ENCODE data around the gene PIP5K1B.

The PIP5K1B gene

DNA sequence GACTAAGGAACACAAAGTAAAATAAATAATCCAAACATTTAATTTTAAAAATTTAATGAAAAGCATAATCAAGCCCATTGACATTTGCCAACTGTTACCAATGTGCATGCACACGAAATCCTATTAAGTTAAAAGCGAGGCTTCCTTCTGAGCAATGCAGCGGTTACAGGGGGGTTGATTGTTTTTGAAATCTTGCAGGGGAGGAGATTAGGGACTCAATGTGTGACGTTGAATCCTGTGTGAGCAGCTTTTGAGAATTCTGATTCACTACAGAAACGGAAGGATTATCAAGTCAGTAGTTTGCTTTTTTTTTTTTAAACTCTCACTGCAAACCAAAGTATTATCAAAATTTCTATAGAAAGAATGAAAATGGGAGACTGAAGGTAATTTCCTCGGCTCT lies 199.4 kb downstream of the PIP5K1B start:
- H2BK120ac ChIP-seq (ENCODE audit: low read depth, low read length) = no peak overlapping the region
- H4K8ac ChIP-seq (ENCODE audit: low read depth, low read length) = no peak overlapping the region
- H3K4me2 ChIP-seq (ENCODE audit: insufficient read depth, low read length, poor library complexity, severe bottlenecking) = no peak overlapping the region
- no peak overlapping the region for H3K4ac ChIP-seq (ENCODE audit: low read length)
- peaks cover 0 to 76% of the 10 kb centered on the region in 2 donors for H3K36me3 ChIP-seq (replicated peaks in 1 of 2; ENCODE audit: control insufficient read depth in 2 of 2, insufficient read depth in 2 of 2, low read length in 2 of 2)
- no peak for DNase-seq (ENCODE audit: low spot score)
- H3K27ac ChIP-seq (replicated peaks; ENCODE audit: low read length) = no peak overlapping the region
- no peak overlapping the region for H3K4me3 ChIP-seq (ENCODE audit: low read length in 2 of 2)
- H3K4me1 ChIP-seq (ENCODE audit: control insufficient read depth in 2 of 2, insufficient read depth in 1 of 2, low read depth in 1 of 2, low read length in 2 of 2) = peaks cover 0 to 3% of the 10 kb centered on the region in 2 donors
- no peak overlapping the region for H3K23ac ChIP-seq (ENCODE audit: low read depth, low read length, poor library complexity)
- no peaks in the 10 kb centered on the region for H3K9me3 ChIP-seq (replicated peaks in 1 of 2; ENCODE audit: control insufficient read depth in 2 of 2, insufficient read depth in 1 of 2, low read depth in 1 of 2, low read length in 2 of 2)
- H2BK5ac ChIP-seq (ENCODE audit: low read length) = no peak overlapping the region
- no peak overlapping the region for H4K91ac ChIP-seq (ENCODE audit: low read depth, low read length, poor library complexity)
- H3K14ac ChIP-seq (ENCODE audit: low read length) = no peak overlapping the region
- WGBS, 2 donors (ENCODE audit: extremely low coverage in 2 of 2, insufficient read length in 2 of 2, insufficient replicate concordance in 1 of 2) = no CpG with 5 or more reads among the region's 6 CpGs
- no peak overlapping the region for H2AK5ac ChIP-seq (ENCODE audit: low read depth, low read length)
- H3K9ac ChIP-seq (ENCODE audit: low read depth, low read length, poor library complexity) = no peak overlapping the region
- no peaks in the 10 kb centered on the region for H3K27me3 ChIP-seq (ENCODE audit: control insufficient read depth in 3 of 3, insufficient read depth in 3 of 3, low read depth in 1 of 3, low read length in 3 of 3)
- H2BK15ac ChIP-seq (ENCODE audit: low read length) = no peak overlapping the region
- H2AFZ ChIP-seq (ENCODE audit: low read length) = no peak overlapping the region
- H3K79me1 ChIP-seq (ENCODE audit: low read depth, low read length) = no peaks in the 10 kb centered on the region
- no peak overlapping the region for H3K18ac ChIP-seq (ENCODE audit: low read length)
- no peak overlapping the region for H2BK12ac ChIP-seq (ENCODE audit: low read length)

DNA sequence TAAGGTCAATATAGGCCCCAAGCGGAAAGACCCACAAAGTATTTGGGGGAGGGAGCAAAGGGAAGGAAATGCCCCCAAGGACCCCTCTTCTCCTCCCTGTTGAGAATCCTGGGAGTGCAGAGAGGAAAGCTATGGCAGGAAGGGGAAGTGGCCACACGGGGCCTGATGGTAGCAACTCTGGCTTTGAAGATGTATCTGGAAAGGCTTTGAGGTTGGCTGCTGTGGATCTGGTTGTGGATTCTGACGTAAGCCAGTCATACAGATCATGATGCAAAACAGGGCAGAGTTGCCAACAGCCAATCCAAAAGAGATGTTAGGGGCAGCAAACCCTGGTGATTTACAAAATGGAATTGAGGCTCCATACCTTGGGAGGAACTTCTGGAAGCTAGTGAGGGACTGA lies 200.1 kb downstream of the PIP5K1B start:
- Histone ChIP-seq H4K91ac (ENCODE audit: low read depth, low read length, poor library complexity) (no peak overlapping the region), H3K9ac (ENCODE audit: low read depth, low read length, poor library complexity) (no peak overlapping the region), H2BK15ac (ENCODE audit: low read length) (peak overlapping the region; percentile 19), H2AFZ (ENCODE audit: low read length) (no peak overlapping the region), H2BK5ac (ENCODE audit: low read length) (no peak overlapping the region), H3K36me3 (replicated peaks in 1 of 2; ENCODE audit: control insufficient read depth in 2 of 2, insufficient read depth in 2 of 2, low read length in 2 of 2) (peaks cover 0 to 76% of the 10 kb centered on the region in 2 donors), H3K4me1 (ENCODE audit: control insufficient read depth in 2 of 2, insufficient read depth in 1 of 2, low read depth in 1 of 2, low read length in 2 of 2) (peaks cover 0 to 3% of the 10 kb centered on the region in 2 donors), H2BK120ac (ENCODE audit: low read depth, low read length) (no peak overlapping the region), H3K18ac (ENCODE audit: low read length) (no peak overlapping the region), H2AK5ac (ENCODE audit: low read depth, low read length) (no peak overlapping the region), H3K23ac (ENCODE audit: low read depth, low read length, poor library complexity) (no peak overlapping the region), H3K4me3 (ENCODE audit: low read length in 2 of 2) (no peak overlapping the region), H3K27ac (replicated peaks; ENCODE audit: low read length) (no peak overlapping the region), H3K4ac (ENCODE audit: low read length) (no peak overlapping the region), H2BK12ac (ENCODE audit: low read length) (no peak overlapping the region), H3K27me3 (ENCODE audit: control insufficient read depth in 3 of 3, insufficient read depth in 3 of 3, low read depth in 1 of 3, low read length in 3 of 3) (no peaks in the 10 kb centered on the region), H3K9me3 (replicated peaks in 1 of 2; ENCODE audit: control insufficient read depth in 2 of 2, insufficient read depth in 1 of 2, low read depth in 1 of 2, low read length in 2 of 2) (no peaks in the 10 kb centered on the region), H3K79me1 (ENCODE audit: low read depth, low read length) (no peaks in the 10 kb centered on the region), H4K8ac (ENCODE audit: low read depth, low read length) (no peak overlapping the region), H3K4me2 (ENCODE audit: insufficient read depth, low read length, poor library complexity, severe bottlenecking) (no peak overlapping the region), H3K14ac (ENCODE audit: low read length) (no peak overlapping the region)
- no peak for DNase-seq (ENCODE audit: low spot score)
- WGBS, 2 donors (ENCODE audit: extremely low coverage in 2 of 2, insufficient read length in 2 of 2, insufficient replicate concordance in 1 of 2) = no CpG with 5 or more reads among the region's 3 CpGs

GRCh38 chr9:68907910-68908309 lies 202.9 kb downstream of the PIP5K1B start:
- Histone ChIP-seq H3K36me3 (replicated peaks in 1 of 2; ENCODE audit: control insufficient read depth in 2 of 2, insufficient read depth in 2 of 2, low read length in 2 of 2) (peaks cover 0 to 56% of the 10 kb centered on the region in 2 donors), H3K27ac (replicated peaks; ENCODE audit: low read length) (no peak overlapping the region), H3K18ac (ENCODE audit: low read length) (no peak overlapping the region), H2AFZ (ENCODE audit: low read length) (no peak overlapping the region), H3K9me3 (replicated peaks in 1 of 2; ENCODE audit: control insufficient read depth in 2 of 2, insufficient read depth in 1 of 2, low read depth in 1 of 2, low read length in 2 of 2) (no peaks in the 10 kb centered on the region), H2BK120ac (ENCODE audit: low read depth, low read length) (no peak overlapping the region), H3K27me3 (ENCODE audit: control insufficient read depth in 3 of 3, insufficient read depth in 3 of 3, low read depth in 1 of 3, low read length in 3 of 3) (no peaks in the 10 kb centered on the region), H4K8ac (ENCODE audit: low read depth, low read length) (no peak overlapping the region), H2BK5ac (ENCODE audit: low read length) (no peak overlapping the region), H3K79me1 (ENCODE audit: low read depth, low read length) (no peaks in the 10 kb centered on the region), H3K9ac (ENCODE audit: low read depth, low read length, poor library complexity) (no peak overlapping the region), H4K91ac (ENCODE audit: low read depth, low read length, poor library complexity) (no peak overlapping the region), H3K4ac (ENCODE audit: low read length) (no peak overlapping the region), H3K4me3 (ENCODE audit: low read length in 2 of 2) (no peak overlapping the region), H2BK15ac (ENCODE audit: low read length) (no peak overlapping the region), H3K4me1 (ENCODE audit: control insufficient read depth in 2 of 2, insufficient read depth in 1 of 2, low read depth in 1 of 2, low read length in 2 of 2) (peaks cover 0 to 3% of the 10 kb centered on the region in 2 donors), H2AK5ac (ENCODE audit: low read depth, low read length) (no peak overlapping the region), H2BK12ac (ENCODE audit: low read length) (no peak overlapping the region), H3K23ac (ENCODE audit: low read depth, low read length, poor library complexity) (no peak overlapping the region), H3K4me2 (ENCODE audit: insufficient read depth, low read length, poor library complexity, severe bottlenecking) (no peak overlapping the region), H3K14ac (ENCODE audit: low read length) (no peak overlapping the region)
- no peak for DNase-seq (ENCODE audit: low spot score)
- no CpG with 5 or more reads among the region's 2 CpGs for WGBS, 2 donors (ENCODE audit: extremely low coverage in 2 of 2, insufficient read length in 2 of 2, insufficient replicate concordance in 1 of 2)

DNA sequence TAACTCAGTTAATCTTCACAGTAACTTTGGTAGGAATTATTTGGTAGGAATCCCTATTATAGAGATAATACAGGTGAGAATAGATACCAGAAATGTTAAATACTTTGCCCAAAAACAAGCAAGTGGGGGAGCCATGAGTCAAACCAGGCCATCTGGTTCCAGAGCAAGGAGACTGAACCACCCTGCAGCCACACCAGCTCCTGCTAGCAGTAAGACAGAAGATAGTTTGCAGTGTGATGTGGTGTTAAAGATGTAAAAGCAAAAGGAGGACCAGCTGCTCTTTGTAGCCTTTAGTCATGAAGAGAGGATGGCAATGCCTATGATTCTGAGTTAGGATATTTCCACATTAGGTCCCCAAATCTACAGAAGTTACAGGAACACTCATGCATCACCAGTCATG lies 207.5 kb downstream of the PIP5K1B start:
- Histone ChIP-seq H2AK5ac (ENCODE audit: low read depth, low read length) (no peak overlapping the region), H3K9ac (ENCODE audit: low read depth, low read length, poor library complexity) (no peak overlapping the region), H2BK5ac (ENCODE audit: low read length) (no peak overlapping the region), H3K79me1 (ENCODE audit: low read depth, low read length) (no peaks in the 10 kb centered on the region), H2BK15ac (ENCODE audit: low read length) (no peak overlapping the region), H2BK120ac (ENCODE audit: low read depth, low read length) (no peak overlapping the region), H2BK12ac (ENCODE audit: low read length) (no peak overlapping the region), H3K14ac (ENCODE audit: low read length) (no peak overlapping the region), H3K4me2 (ENCODE audit: insufficient read depth, low read length, poor library complexity, severe bottlenecking) (no peak overlapping the region), H3K27me3 (ENCODE audit: control insufficient read depth in 3 of 3, insufficient read depth in 3 of 3, low read depth in 1 of 3, low read length in 3 of 3) (no peaks in the 10 kb centered on the region), H4K8ac (ENCODE audit: low read depth, low read length) (no peak overlapping the region), H4K91ac (ENCODE audit: low read depth, low read length, poor library complexity) (no peak overlapping the region), H3K4me3 (ENCODE audit: low read length in 2 of 2) (no peak overlapping the region), H2AFZ (ENCODE audit: low read length) (no peak overlapping the region), H3K23ac (ENCODE audit: low read depth, low read length, poor library complexity) (no peak overlapping the region), H3K4me1 (ENCODE audit: control insufficient read depth in 2 of 2, insufficient read depth in 1 of 2, low read depth in 1 of 2, low read length in 2 of 2) (no peaks in the 10 kb centered on the region), H3K4ac (ENCODE audit: low read length) (no peak overlapping the region), H3K9me3 (replicated peaks in 1 of 2; ENCODE audit: control insufficient read depth in 2 of 2, insufficient read depth in 1 of 2, low read depth in 1 of 2, low read length in 2 of 2) (no peaks in the 10 kb centered on the region), H3K27ac (replicated peaks; ENCODE audit: low read length) (no peak overlapping the region), H3K36me3 (replicated peaks in 1 of 2; ENCODE audit: control insufficient read depth in 2 of 2, insufficient read depth in 2 of 2, low read length in 2 of 2) (peaks cover 0 to 50% of the 10 kb centered on the region in 2 donors), H3K18ac (ENCODE audit: low read length) (no peak overlapping the region)
- DNase-seq (ENCODE audit: low spot score) = no peak
